GM12801 (cell line): ENCODE measurements around the gene ZSCAN12.

ENCODE experiments used
- TF ChIP-seq, protein P1 (sequence below): IDR thresholded peaks from one replicate; pipeline ENCODE4 v1.5.1; 2011; ENCODE audit warnings: control low read depth; ENCODE audit not compliant: insufficient read length; ENCODE audit errors: extremely low read depth

Gene ZSCAN12

DNA sequence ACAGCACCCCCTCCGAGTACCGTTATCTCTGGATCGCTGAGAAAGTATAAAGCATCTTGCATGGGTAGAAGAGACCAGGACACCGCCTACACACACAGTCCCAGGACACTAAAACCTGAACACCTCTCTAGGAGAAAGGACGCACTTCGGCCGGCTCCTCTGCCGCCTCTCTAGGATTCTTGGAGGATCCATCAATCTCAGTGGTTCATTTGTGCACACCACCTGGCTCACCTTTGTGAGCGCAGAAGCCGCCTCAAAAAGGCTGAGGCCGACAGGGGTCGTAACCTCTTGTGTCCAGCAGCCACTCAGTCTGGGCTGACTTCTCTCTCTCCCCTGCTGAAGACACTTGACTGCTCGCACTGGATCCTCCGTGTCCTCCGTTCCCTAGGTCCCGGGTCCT is 30.2 kb upstream of the ZSCAN12 start:
- TF ChIP-seq, protein P1, sequence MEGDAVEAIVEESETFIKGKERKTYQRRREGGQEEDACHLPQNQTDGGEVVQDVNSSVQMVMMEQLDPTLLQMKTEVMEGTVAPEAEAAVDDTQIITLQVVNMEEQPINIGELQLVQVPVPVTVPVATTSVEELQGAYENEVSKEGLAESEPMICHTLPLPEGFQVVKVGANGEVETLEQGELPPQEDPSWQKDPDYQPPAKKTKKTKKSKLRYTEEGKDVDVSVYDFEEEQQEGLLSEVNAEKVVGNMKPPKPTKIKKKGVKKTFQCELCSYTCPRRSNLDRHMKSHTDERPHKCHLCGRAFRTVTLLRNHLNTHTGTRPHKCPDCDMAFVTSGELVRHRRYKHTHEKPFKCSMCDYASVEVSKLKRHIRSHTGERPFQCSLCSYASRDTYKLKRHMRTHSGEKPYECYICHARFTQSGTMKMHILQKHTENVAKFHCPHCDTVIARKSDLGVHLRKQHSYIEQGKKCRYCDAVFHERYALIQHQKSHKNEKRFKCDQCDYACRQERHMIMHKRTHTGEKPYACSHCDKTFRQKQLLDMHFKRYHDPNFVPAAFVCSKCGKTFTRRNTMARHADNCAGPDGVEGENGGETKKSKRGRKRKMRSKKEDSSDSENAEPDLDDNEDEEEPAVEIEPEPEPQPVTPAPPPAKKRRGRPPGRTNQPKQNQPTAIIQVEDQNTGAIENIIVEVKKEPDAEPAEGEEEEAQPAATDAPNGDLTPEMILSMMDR: no peak

DNA sequence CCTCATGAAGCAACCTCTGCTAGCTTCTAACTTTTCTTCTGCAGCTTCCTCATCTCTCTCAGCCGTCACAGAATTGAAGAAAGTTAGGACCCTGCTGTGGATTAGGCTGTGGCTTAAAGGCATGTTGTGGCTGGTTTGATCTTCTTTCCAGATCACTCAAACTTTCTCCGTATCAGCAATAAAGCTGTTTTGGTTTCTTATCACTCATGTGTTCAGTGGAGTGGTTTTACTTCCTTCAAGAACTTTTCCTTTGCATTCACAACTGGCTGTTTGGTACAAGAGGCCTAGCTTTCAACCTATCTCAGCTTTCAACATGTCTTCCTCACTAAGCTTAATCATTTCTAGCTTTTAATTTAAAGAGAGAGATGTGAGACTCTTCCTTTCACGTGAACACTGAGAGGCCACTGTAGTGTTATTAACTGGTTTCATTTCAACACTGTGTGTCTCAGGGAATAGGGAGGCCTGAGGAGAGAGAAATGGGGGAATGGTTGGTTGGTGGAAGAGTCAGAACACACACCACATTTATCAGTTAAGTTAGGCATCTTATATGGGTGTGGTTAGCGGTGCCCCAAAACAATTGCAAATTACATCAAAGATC is 26.5 kb upstream of the ZSCAN12 start:
- TF ChIP-seq, protein P1: no peak

DNA sequence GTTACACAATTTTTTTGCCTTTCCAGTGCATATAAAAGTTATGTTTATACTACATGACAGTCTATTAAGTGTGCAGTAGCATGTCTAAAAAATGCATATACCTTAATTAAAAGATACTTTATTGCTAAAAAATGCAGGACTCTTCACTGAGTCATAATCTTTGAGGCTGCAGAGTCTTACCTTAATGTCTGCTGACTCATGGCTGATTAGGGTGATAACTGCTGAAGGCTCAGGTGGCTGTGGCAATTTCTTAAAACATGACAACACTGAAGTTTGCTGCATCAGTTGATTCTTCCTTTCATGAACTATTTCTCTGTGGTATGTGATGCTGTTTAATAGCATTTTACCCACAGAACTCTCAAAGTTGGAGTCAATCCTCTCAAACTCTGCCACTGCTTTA is 24.6 kb upstream of the ZSCAN12 start:
- TF ChIP-seq, protein P1: no peak

DNA sequence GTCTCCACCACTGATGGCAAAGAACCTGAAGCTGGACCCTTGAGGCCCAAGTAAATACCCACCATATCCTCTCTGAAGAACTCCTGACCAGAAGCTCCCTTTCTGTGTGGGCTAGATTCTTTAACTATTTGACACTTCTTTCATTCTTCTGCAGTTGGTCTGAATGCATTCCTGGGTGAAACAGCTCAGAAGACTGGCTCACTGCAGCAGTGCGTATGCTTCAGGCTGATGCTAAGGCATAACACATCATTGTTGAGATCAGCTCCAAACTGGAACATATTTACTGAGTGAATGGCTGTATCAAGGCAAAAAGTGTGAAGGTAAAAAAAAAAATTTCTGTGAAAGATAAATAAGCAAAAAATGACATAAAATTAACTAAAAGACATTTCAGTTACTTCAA is 24.0 kb upstream of the ZSCAN12 start:
- TF ChIP-seq, protein P1: no peak

DNA sequence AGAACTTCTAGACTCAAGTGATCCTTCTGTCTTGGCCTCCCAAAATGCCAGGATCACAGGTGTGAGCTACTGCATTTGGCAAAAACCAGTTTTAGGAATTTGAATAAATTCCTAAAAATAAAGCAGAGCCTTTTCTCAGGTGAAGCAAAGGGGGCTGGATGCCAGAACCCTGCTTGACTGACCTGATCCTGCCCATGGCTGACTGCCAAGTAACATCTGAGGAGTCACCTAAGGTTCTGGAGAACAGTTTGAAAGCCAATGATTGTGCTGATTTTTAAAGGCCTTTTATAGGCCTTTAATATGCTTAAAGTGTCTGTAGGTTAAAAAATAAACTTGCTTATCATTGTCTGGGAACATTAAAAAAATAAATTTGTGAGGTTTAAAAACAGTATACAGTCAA is 14.1 kb upstream of the ZSCAN12 start:
- TF ChIP-seq, protein P1: no peak

DNA sequence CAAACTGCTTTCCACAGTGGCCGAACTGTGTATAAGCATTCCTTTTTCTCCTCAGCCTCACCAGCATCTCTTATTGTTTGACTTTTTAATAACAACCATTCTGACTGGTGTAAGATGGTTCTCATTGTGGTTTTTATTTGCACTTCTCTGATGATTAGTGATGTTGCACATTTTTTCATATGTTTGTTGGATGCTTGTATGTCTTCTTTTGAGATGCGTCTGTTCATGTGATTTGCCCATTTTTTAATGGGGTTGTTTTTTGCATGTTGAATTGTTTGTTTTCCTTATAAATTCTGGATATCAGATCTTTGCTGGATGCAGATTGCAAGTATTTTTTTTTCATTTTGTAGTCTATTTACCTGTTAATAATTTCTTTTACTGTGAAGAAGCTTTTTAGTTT is 11.2 kb upstream of the ZSCAN12 start:
- TF ChIP-seq, protein P1: no peak

DNA sequence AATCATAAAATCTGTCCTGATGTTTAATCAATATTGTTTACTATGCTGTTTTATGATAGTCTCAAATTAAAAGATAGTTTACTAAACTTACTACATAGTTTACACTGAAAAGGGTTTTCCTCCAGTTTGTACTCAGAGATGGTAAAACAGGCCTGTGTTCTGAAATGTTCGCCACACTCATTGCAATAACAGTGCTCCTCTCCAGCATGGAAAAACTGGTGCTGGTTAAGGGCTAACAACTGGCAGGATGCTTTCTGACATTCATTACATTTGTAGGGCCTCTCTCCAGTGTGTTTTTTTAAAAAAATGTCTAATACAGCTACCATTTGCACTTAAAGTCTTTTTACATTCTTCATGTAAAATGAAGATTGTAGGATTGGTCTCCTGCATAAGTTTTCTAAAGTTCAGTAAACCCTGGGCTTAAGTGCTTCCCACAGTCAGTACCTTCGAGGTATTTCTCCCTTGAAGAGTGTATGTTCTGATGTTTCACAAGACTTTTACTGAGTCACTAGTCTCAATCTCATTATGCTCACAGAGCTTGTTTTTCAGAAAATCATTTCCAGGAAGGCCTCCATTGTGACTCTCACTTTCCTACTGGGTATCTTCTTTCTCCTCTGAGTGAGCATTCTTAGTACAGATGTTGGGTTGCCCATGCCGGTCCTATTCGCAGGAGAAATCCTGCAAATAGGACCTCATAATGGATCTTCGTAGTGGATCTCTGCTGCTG is 8.7 kb upstream of the ZSCAN12 start:
- TF ChIP-seq, protein P1: no peak
